HCT116 (cell line): Measurements from ENCODE around the gene ZNF80. TPM values are rescaled to one million over a fixed set of nuclear protein-coding genes. Genes with fewer than 3 reads are reported as not detected.

Source experiments
- ATAC-seq: fragments of 200-7000 bp; cut with Tn5 transposase; 2 replicates; pipeline ENCODE4 v1.9.1; 2020; ENCODE audit warnings: mild to moderate bottlenecking, moderate library complexity
- BruUV-seq: library from RNA; stranded (reverse); fragments of 400-500 nt; replicated peaks from 2 replicates; lab custom pipeline; 2021; lab: Mats Ljungman, UMichigan
- CTCF ChIA-PET: fragments of 300-600 bp; sonication (Branson Sonifier 250); formaldehyde crosslinking; loops from one replicate; lab custom pipeline; 2021; ENCODE audit warnings: antibody characterized with exemption; lab: Charles Lee
- POLR2A ChIA-PET: fragments of 300-600, 350-600 bp; sonication (Branson Sonifier 250); formaldehyde crosslinking; loops from one replicate; lab custom pipeline; 2021; ENCODE audit warnings: antibody characterized with exemption; lab: Charles Lee
- RAD21 ChIA-PET, 2 experiments: fragments of 300-600 bp; sonication (Branson Sonifier 250); formaldehyde crosslinking; loops; one replicate each; lab custom pipeline; 2023; ENCODE audit warnings: low total read pairs in 2 of 2; ENCODE audit not compliant: uncharacterized antibody in 2 of 2, unreplicated experiment in 2 of 2, low non-redundant PET in 1 of 2; lab: Charles Lee
- DNase-seq: peaks from one replicate; pipeline ENCODE4 v3.0.0-alpha.2; 2010; ENCODE audit warnings: low read depth, low spot score
- H2AFZ ChIP-seq: fragments of 200-600 bp; shearing (Covaris generic), sonication (generic); 2 replicates; pipeline ENCODE4 v1.6.1; 2017; ENCODE audit warnings: low read depth, mixed run types, mixed read lengths, antibody characterized with exemption, low read length; ENCODE audit not compliant: poor library complexity, severe bottlenecking
- H3K27ac ChIP-seq: 2 replicates; pipeline ENCODE4 v1.5.1; 2012; ENCODE audit warnings: low read depth, low read length
- H3K27me3 ChIP-seq: fragments of 200-600 bp; sonication (generic); 2 replicates; pipeline ENCODE4 v1.6.1; 2016; ENCODE audit warnings: mixed run types, low read length, mixed read lengths; ENCODE audit not compliant: insufficient read depth
- H3K36me3 ChIP-seq, 2 experiments: fragments of 200-500 bp in 1 of 2; fragments of 200-600 bp in 1 of 2; sonication (Bioruptor generic) in 1 of 2; sonication (generic) in 1 of 2; 2 replicates each; pipeline versions ENCODE4 v1.5.1 to v1.6.1; 2014 to 2016; ENCODE audit warnings: low read length in 2 of 2, inconsistent platforms in 1 of 2, mixed read lengths in 1 of 2, mixed run types in 1 of 2; ENCODE audit not compliant: insufficient read depth in 2 of 2, control insufficient read depth in 1 of 2
- H3K4me1 ChIP-seq, 2 experiments: fragments of 200-600 bp in 1 of 2; sonication (generic) in 1 of 2; 2 replicates each; pipeline versions ENCODE4 v1.5.1 to v1.6.1; 2012 to 2017; ENCODE audit warnings: low read length in 2 of 2, inconsistent platforms in 1 of 2, mild to moderate bottlenecking in 1 of 2, mixed read lengths in 1 of 2, mixed run types in 1 of 2, moderate library complexity in 1 of 2; ENCODE audit not compliant: insufficient read depth in 2 of 2, control insufficient read depth in 1 of 2
- H3K4me2 ChIP-seq: fragments of 200-600 bp; sonication (generic); 2 replicates; pipeline ENCODE4 v1.6.1; 2017; ENCODE audit warnings: mixed run types, low read length, mixed read lengths
- H3K4me3 ChIP-seq, 2 experiments: fragments of 200-600 bp in 1 of 2; sonication (generic) in 1 of 2; replicated peaks in 1 of 2; 2 replicates each; pipeline ENCODE4 v1.5.1; 2011 to 2016; ENCODE audit warnings: low read length in 2 of 2, control low read depth in 1 of 2, low read depth in 1 of 2, mild to moderate bottlenecking in 1 of 2, mixed read lengths in 1 of 2, mixed run types in 1 of 2
- H3K79me2 ChIP-seq: fragments of 200-600 bp; sonication (generic); 2 replicates; pipeline ENCODE4 v1.6.1; 2017; ENCODE audit warnings: mild to moderate bottlenecking, mixed run types, low read length, moderate library complexity, mixed read lengths; ENCODE audit not compliant: insufficient read depth
- H3K9ac ChIP-seq: fragments of 200-600 bp; sonication (generic); 2 replicates; pipeline ENCODE4 v1.6.1; 2016; ENCODE audit warnings: low read length, mixed read lengths
- H3K9me2 ChIP-seq: fragments of 200-600 bp; sonication (generic), shearing (Covaris generic); 2 replicates; pipeline ENCODE4 v1.6.1; 2017; ENCODE audit warnings: mixed run types, mild to moderate bottlenecking, moderate library complexity; ENCODE audit not compliant: insufficient read depth
- H3K9me3 ChIP-seq, 2 experiments: fragments of 200-500 bp in 1 of 2; fragments of 200-600 bp in 1 of 2; sonication (Bioruptor generic) in 1 of 2; sonication (generic) in 1 of 2; 2 replicates each; pipeline ENCODE4 v1.6.1; 2014 to 2017; ENCODE audit warnings: low read length in 2 of 2, mixed read lengths in 2 of 2, inconsistent platforms in 1 of 2, low read depth in 1 of 2, mild to moderate bottlenecking in 1 of 2, mixed run types in 1 of 2, moderate library complexity in 1 of 2; ENCODE audit not compliant: control insufficient read depth in 1 of 2, insufficient read depth in 1 of 2
- H4K20me1 ChIP-seq: fragments of 200-600 bp; sonication (generic), shearing (Covaris generic); 2 replicates; pipeline ENCODE4 v1.6.1; 2017; ENCODE audit warnings: mixed run types, mild to moderate bottlenecking, moderate library complexity; ENCODE audit not compliant: insufficient read depth
- CEBPB ChIP-seq: IDR thresholded peaks from 2 replicates; pipeline ENCODE4 v1.6.1; 2012; ENCODE audit warnings: low read depth
- EGR1 ChIP-seq: IDR thresholded peaks from 2 replicates; pipeline ENCODE4 v1.6.1; 2012; ENCODE audit warnings: low read depth
- EZH2phosphoT487 ChIP-seq: fragments of 200-600 bp; IDR thresholded peaks from 2 replicates; pipeline ENCODE4 v1.6.1; 2018; ENCODE audit warnings: antibody characterized with exemption, borderline replicate concordance
- FOSL1 ChIP-seq: IDR thresholded peaks from 2 replicates; pipeline ENCODE4 v1.6.1; 2012; ENCODE audit warnings: low read depth
- JUND ChIP-seq: IDR thresholded peaks from 2 replicates; pipeline ENCODE4 v1.6.1; 2012
- POLR2A ChIP-seq: IDR thresholded peaks from 2 replicates; pipeline ENCODE4 v1.7.0; 2011; ENCODE audit warnings: borderline replicate concordance; ENCODE audit not compliant: insufficient read depth, insufficient read length; ENCODE audit errors: extremely low read depth
- RAD21 ChIP-seq: IDR thresholded peaks from 2 replicates; pipeline ENCODE4 v1.6.1; 2012; ENCODE audit warnings: low read depth, mild to moderate bottlenecking
- SIN3A ChIP-seq: IDR thresholded peaks from 2 replicates; pipeline ENCODE4 v1.6.1; 2012; ENCODE audit warnings: low read depth
- SP1 ChIP-seq: IDR thresholded peaks from 2 replicates; pipeline ENCODE4 v1.6.1; 2012; ENCODE audit warnings: low read depth
- ZBTB33 ChIP-seq: IDR thresholded peaks from 2 replicates; pipeline ENCODE4 v1.6.1; 2011; ENCODE audit warnings: mild to moderate bottlenecking, low read length, moderate library complexity; ENCODE audit not compliant: insufficient replicate concordance; ENCODE audit errors: extremely low read depth
- ZFX ChIP-seq: fragments of 450-650 bp; IDR thresholded peaks from 2 replicates; pipeline ENCODE4 v1.6.1; 2017
- intact Hi-C: fragments of 100-400 bp; cut with micrococcal nuclease; formaldehyde crosslinking; loops from 2 replicates; pipeline ENCODE4 v1.10.0; 2022
- total RNA-seq: library from RNA; stranded (reverse); gene quantifications from one replicate; pipeline ENCODE4 v1.2.1, GENCODE V29; 2021; ENCODE audit not compliant: unreplicated experiment
- TF ChIP-seq, protein P1 (sequence below), 3 experiments: fragments of 200-600 bp in 1 of 3; sonication (generic) in 1 of 3; IDR thresholded peaks in 2 of 3; conservative IDR thresholded peaks in 1 of 3; 2 replicates each; pipeline ENCODE4 v1.5.1; 2012 to 2017; ENCODE audit warnings: low read depth in 2 of 3, low read length in 2 of 3, antibody characterized with exemption in 1 of 3, borderline replicate concordance in 1 of 3, control low read depth in 1 of 3, mild to moderate bottlenecking in 1 of 3, mixed read lengths in 1 of 3, mixed run types in 1 of 3, moderate library complexity in 1 of 3; ENCODE audit not compliant: insufficient read depth in 1 of 3
- TF ChIP-seq, protein P2 (sequence below): IDR thresholded peaks from 2 replicates; pipeline ENCODE4 v1.6.1; 2012; ENCODE audit warnings: low read depth
- TF ChIP-seq, protein P3 (sequence below): IDR thresholded peaks from 2 replicates; pipeline ENCODE4 v1.6.1; 2012

The ZNF80 gene
- total RNA-seq, 1 experiment from 2014 or later, result 0.12 TPM

DNA sequence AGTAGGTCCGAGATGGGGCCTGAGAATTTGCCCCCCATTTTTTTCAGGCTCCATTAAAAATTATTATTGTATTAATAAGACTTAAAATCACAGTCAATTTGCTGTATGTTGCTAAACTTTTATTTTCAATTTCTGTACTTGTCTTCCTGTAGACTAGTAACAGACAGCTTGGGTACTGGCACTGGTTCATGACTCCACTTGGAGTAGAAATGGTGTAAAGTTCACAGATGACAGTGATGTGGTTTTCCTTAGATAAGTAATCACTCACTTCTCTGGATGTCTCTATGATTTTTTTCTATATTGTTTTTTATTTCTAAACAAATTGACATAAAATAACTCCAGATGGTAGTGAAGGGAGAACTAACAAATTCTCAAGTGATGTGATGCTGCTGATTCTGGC, 15.6 kb upstream of the ZNF80 start (continued):
- TF ChIP-seq ZBTB33 (no peak), EZH2phosphoT487 (no peak), POLR2A (no peak), SP1 (no peak), SIN3A (no peak)

DNA sequence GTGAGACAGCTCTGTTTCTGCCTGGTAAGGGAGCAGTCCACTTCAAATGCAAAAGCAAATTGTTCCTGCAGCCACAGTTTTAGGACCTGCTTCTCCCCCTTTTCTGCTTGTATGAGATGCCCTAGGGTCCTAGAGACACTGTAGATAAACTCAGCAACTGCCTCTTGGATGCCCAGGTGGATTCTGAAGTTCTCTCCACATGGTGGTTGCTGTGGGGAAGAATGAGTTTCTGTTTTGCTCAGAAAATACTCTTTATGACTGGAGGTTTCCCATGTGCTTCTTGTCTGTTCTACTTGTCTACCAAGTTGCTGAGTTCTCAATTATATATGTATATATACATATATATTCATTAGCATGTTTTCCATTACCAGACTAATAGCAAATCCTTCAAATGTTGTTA, 5.6 kb upstream of the ZNF80 start:
- Histone ChIP-seq H3K79me2 (no peaks in the 10 kb centered on the region), H3K4me1 (no peaks in the 10 kb centered on the region), H2AFZ (no peak overlapping the region), H3K9ac (no peak overlapping the region), H3K27ac (no peak overlapping the region), H3K9me2 (no peaks in the 10 kb centered on the region), H4K20me1 (no peaks in the 10 kb centered on the region), H3K4me3 (no peak overlapping the region), H3K36me3 (no peaks in the 10 kb centered on the region), H3K4me2 (no peak overlapping the region), H3K27me3 (no peaks in the 10 kb centered on the region), H3K9me3 (no peaks in the 10 kb centered on the region)
- ChIA-PET RAD21 (no interaction called here), POLR2A (no interaction called here), CTCF (no interaction called here)
- ATAC-seq, result no peak
- BruUV-seq, result no TSS peak
- intact Hi-C loops, result no loop called here
- no peak for DNase-seq
- no peak for TF ChIP-seq FOSL1
- TF ChIP-seq, protein P1, sequence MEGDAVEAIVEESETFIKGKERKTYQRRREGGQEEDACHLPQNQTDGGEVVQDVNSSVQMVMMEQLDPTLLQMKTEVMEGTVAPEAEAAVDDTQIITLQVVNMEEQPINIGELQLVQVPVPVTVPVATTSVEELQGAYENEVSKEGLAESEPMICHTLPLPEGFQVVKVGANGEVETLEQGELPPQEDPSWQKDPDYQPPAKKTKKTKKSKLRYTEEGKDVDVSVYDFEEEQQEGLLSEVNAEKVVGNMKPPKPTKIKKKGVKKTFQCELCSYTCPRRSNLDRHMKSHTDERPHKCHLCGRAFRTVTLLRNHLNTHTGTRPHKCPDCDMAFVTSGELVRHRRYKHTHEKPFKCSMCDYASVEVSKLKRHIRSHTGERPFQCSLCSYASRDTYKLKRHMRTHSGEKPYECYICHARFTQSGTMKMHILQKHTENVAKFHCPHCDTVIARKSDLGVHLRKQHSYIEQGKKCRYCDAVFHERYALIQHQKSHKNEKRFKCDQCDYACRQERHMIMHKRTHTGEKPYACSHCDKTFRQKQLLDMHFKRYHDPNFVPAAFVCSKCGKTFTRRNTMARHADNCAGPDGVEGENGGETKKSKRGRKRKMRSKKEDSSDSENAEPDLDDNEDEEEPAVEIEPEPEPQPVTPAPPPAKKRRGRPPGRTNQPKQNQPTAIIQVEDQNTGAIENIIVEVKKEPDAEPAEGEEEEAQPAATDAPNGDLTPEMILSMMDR (IDR thresholded peaks at IDR 0.05 in 2 of 3, conservative IDR thresholded peaks at IDR 0.05 in 1 of 3; ENCODE audit: borderline replicate concordance in 1 of 3, insufficient read depth in 1 of 3, low read depth in 2 of 3, low read length in 2 of 3), result no peak
- no peak for TF ChIP-seq ZFX
- no peak for TF ChIP-seq POLR2A
- no peak for TF ChIP-seq ZBTB33
- no peak for TF ChIP-seq EGR1
- TF ChIP-seq, protein P2, sequence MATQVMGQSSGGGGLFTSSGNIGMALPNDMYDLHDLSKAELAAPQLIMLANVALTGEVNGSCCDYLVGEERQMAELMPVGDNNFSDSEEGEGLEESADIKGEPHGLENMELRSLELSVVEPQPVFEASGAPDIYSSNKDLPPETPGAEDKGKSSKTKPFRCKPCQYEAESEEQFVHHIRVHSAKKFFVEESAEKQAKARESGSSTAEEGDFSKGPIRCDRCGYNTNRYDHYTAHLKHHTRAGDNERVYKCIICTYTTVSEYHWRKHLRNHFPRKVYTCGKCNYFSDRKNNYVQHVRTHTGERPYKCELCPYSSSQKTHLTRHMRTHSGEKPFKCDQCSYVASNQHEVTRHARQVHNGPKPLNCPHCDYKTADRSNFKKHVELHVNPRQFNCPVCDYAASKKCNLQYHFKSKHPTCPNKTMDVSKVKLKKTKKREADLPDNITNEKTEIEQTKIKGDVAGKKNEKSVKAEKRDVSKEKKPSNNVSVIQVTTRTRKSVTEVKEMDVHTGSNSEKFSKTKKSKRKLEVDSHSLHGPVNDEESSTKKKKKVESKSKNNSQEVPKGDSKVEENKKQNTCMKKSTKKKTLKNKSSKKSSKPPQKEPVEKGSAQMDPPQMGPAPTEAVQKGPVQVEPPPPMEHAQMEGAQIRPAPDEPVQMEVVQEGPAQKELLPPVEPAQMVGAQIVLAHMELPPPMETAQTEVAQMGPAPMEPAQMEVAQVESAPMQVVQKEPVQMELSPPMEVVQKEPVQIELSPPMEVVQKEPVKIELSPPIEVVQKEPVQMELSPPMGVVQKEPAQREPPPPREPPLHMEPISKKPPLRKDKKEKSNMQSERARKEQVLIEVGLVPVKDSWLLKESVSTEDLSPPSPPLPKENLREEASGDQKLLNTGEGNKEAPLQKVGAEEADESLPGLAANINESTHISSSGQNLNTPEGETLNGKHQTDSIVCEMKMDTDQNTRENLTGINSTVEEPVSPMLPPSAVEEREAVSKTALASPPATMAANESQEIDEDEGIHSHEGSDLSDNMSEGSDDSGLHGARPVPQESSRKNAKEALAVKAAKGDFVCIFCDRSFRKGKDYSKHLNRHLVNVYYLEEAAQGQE, result no peak
- TF ChIP-seq JUND, result no peak
- TF ChIP-seq RAD21, result no peak
- TF ChIP-seq, protein P3, sequence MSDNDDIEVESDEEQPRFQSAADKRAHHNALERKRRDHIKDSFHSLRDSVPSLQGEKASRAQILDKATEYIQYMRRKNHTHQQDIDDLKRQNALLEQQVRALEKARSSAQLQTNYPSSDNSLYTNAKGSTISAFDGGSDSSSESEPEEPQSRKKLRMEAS, result no peak
- TF ChIP-seq SIN3A, result no peak
- TF ChIP-seq CEBPB, result no peak
